GM12892 (cell line): ENCODE data around the gene POMGNT1.
A peak's percentile ranks its signal among the peaks of the same experiment; 100 is the strongest.

Experiments
- DNase-seq: peaks from one replicate; pipeline ENCODE4 v3.0.0; 2011; ENCODE audit not compliant: insufficient read length
- FAIRE-seq: peaks from 2 replicates; lab custom pipeline; 2011; peaks lifted over from hg19 to GRCh38; lab: Jason Lieb, UNC
- POLR2A ChIP-seq: IDR thresholded peaks from 2 replicates; pipeline ENCODE4 v1.6.1; 2011; ENCODE audit warnings: low read depth, low read length, control low read depth
- POLR2AphosphoS5 ChIP-seq: IDR thresholded peaks from 2 replicates; pipeline ENCODE4 v1.6.1; 2011; ENCODE audit warnings: low read depth, low read length, control low read depth
- TAF1 ChIP-seq: IDR thresholded peaks from 2 replicates; pipeline ENCODE4 v1.6.1; 2011; ENCODE audit warnings: low read depth, mild to moderate bottlenecking, control low read depth, low read length, borderline replicate concordance

POMGNT1 gene

GRCh38 chr1:46159516-46159915, 38.7 kb downstream of the POMGNT1 start:
- DNase-seq (no peak), FAIRE-seq (peak; percentile 77)
- TF ChIP-seq POLR2A: no peak
- no peak for TF ChIP-seq POLR2AphosphoS5
- no peak for TF ChIP-seq TAF1

- FAIRE-seq (no peak), DNase-seq (no peak)
- TF ChIP-seq POLR2AphosphoS5: no peak
Observed at GRCh38 chr1:46158312-46159281, 39.6 kb downstream of the POMGNT1 start.

- TF ChIP-seq TAF1: no peak
- TF ChIP-seq POLR2A: no peak
- no peak for TF ChIP-seq POLR2AphosphoS5
- no peak for DNase-seq
- FAIRE-seq: no peak
Observed at GRCh38 chr1:46157916-46158311, 40.3 kb downstream of the POMGNT1 start.

- TF ChIP-seq TAF1 (no peak), POLR2AphosphoS5 (no peak), POLR2A (no peak)
- DNase-seq: no peak
- FAIRE-seq: no peak
Observed at GRCh38 chr1:46153732-46154131, 44.5 kb downstream of the POMGNT1 start.

- no peak for FAIRE-seq
- no peak for TF ChIP-seq TAF1
- no peak for TF ChIP-seq POLR2A
- TF ChIP-seq POLR2AphosphoS5: no peak
- no peak for DNase-seq
Observed at GRCh38 chr1:46153228-46153627, 45.0 kb downstream of the POMGNT1 start.

- no peak for FAIRE-seq
- no peak for DNase-seq
- TF ChIP-seq TAF1: no peak
- TF ChIP-seq POLR2AphosphoS5: no peak
- TF ChIP-seq POLR2A: no peak
Observed at GRCh38 chr1:46152016-46152415, 46.2 kb downstream of the POMGNT1 start.

GRCh38 chr1:46150085-46150484, 48.1 kb downstream of the POMGNT1 start:
- FAIRE-seq: no peak

GRCh38 chr1:46148318-46148717, 49.9 kb downstream of the POMGNT1 start:
- no peak for FAIRE-seq
- no peak for DNase-seq
- no peak for TF ChIP-seq POLR2A
- no peak for TF ChIP-seq POLR2AphosphoS5
- TF ChIP-seq TAF1: no peak

More at GRCh38 chr1:46150085-46150484, 48.1 kb downstream of the POMGNT1 start:
- DNase-seq: no peak
- TF ChIP-seq TAF1 (no peak), POLR2AphosphoS5 (no peak), POLR2A (no peak)
